ENCODE data around the gene TSHR.

Gene TSHR

GRCh38 chr14:80940146-80940545 is 15.3 kb upstream of the TSHR start:
- TF ChIP-seq CTCF (conservative IDR thresholded peaks at IDR 0.05; ENCODE audit: low read length), result no peak
- DNase-seq (ENCODE audit: low read depth), result no peak
- no peak overlapping the region for H3K4me3 ChIP-seq (ENCODE audit: low read length)

- no peak for TF ChIP-seq CTCF (conservative IDR thresholded peaks at IDR 0.05; ENCODE audit: low read length)
- DNase-seq (ENCODE audit: low read depth), result peak; percentile 98
- H3K4me3 ChIP-seq (ENCODE audit: low read length), result peak within 1 kb of the TSS; percentile 92
Measured at GRCh38 chr14:80941241-80942185, 13.9 kb upstream of the TSHR start, which contains the start of gene CEP128. Gene CEP128 (minus strand): TSS chr14:80941738.

- no peak for DNase-seq (ENCODE audit: low read depth)
- TF ChIP-seq CTCF (conservative IDR thresholded peaks at IDR 0.05; ENCODE audit: low read length), result no peak
- peak overlapping the region; percentile 51 for H3K4me3 ChIP-seq (ENCODE audit: low read length)
Measured at GRCh38 chr14:80942191-80942600, 13.2 kb upstream of the TSHR start.

GRCh38 chr14:80944861-80945617 is 10.4 kb upstream of the TSHR start:
- no peak overlapping the region for H3K4me3 ChIP-seq (ENCODE audit: low read length)
- no peak for DNase-seq (ENCODE audit: low read depth)
- TF ChIP-seq CTCF (conservative IDR thresholded peaks at IDR 0.05; ENCODE audit: low read length), result no peak

- no peak overlapping the region for H3K4me3 ChIP-seq (ENCODE audit: low read length)
- no peak for DNase-seq (ENCODE audit: low read depth)
- TF ChIP-seq CTCF (conservative IDR thresholded peaks at IDR 0.05; ENCODE audit: low read length), result no peak
Measured at GRCh38 chr14:80946187-80946586, 9.2 kb upstream of the TSHR start.

- no peak for DNase-seq (ENCODE audit: low read depth)
- no peak for TF ChIP-seq CTCF (conservative IDR thresholded peaks at IDR 0.05; ENCODE audit: low read length)
- no peak overlapping the region for H3K4me3 ChIP-seq (ENCODE audit: low read length)
Measured at GRCh38 chr14:80946797-80947196, 8.6 kb upstream of the TSHR start.

All from AG10803 (cell line).